HepG2 (cell line): ENCODE measurements around the gene TRPT1. TPM values are rescaled to one million over a fixed set of nuclear protein-coding genes. Genes with fewer than 3 reads are reported as not detected.

ENCODE experiments used
- FOXC1 ChIP-seq: sonication (generic); formaldehyde crosslinking; IDR thresholded peaks from 2 replicates; pipeline ENCODE4 v1.8.0; 2022; ENCODE audit warnings: mild to moderate bottlenecking, missing genetic modification reagents, borderline replicate concordance
- FOXP1 ChIP-seq, 2 experiments: fragments of 450-650 bp in 1 of 2; IDR thresholded peaks; 2 replicates each; pipeline ENCODE4 v1.6.1; 2017 to 2018; ENCODE audit warnings: antibody characterized with exemption in 1 of 2
- TAF15 ChIP-seq: fragments of 200-400 bp; formaldehyde crosslinking; IDR thresholded peaks from one replicate; pipeline ENCODE4 v1.6.1; 2018; ENCODE audit warnings: mild to moderate bottlenecking, low read depth, low read length; ENCODE audit not compliant: poor library complexity, severe bottlenecking
- ZBTB20 ChIP-seq: sonication (generic); formaldehyde crosslinking; IDR thresholded peaks from 2 replicates; pipeline ENCODE4 v1.8.1; 2023; ENCODE audit warnings: missing genetic modification reagents, low read depth, mild to moderate bottlenecking, borderline replicate concordance
- ZNF10 ChIP-seq: sonication (generic); formaldehyde crosslinking; IDR thresholded peaks from 2 replicates; pipeline ENCODE4 v1.4.0; 2020; ENCODE audit warnings: mild to moderate bottlenecking, low read depth, missing genetic modification reagents, borderline replicate concordance
- ZNF205 ChIP-seq: IDR thresholded peaks from 2 replicates; pipeline ENCODE4 v1.6.1; 2018; ENCODE audit warnings: missing biosample characterization, missing genetic modification reagents
- ZNF232 ChIP-seq: sonication (generic); formaldehyde crosslinking; IDR thresholded peaks from 2 replicates; pipeline ENCODE4 v1.4.0; 2020; ENCODE audit warnings: missing genetic modification reagents, borderline replicate concordance
- ZNF280B ChIP-seq: sonication (generic); formaldehyde crosslinking; IDR thresholded peaks from 2 replicates; pipeline ENCODE4 v1.5.0; 2020; ENCODE audit warnings: missing genetic modification reagents, mild to moderate bottlenecking, borderline replicate concordance
- ZNF589 ChIP-seq: sonication (generic); formaldehyde crosslinking; conservative IDR thresholded peaks from 2 replicates; pipeline ENCODE4 v1.8.0; 2022; ENCODE audit warnings: mild to moderate bottlenecking, moderate library complexity, missing genetic modification reagents
- ZNF652 ChIP-seq: IDR thresholded peaks from 2 replicates; pipeline ENCODE4 v1.6.1; 2016; ENCODE audit warnings: low read depth, borderline replicate concordance
- ZNF740 ChIP-seq: sonication (generic); formaldehyde crosslinking; IDR thresholded peaks from 2 replicates; pipeline ENCODE4 v1.4.0; 2020; ENCODE audit warnings: missing genetic modification reagents
- ZNF883 ChIP-seq: sonication (generic); formaldehyde crosslinking; IDR thresholded peaks from 2 replicates; pipeline ENCODE4 v1.5.1; 2020; ENCODE audit warnings: mild to moderate bottlenecking, missing genetic modification reagents; ENCODE audit errors: not compliant biosample characterization
- ZSCAN29 ChIP-seq: sonication (generic); formaldehyde crosslinking; conservative IDR thresholded peaks from 2 replicates; pipeline ENCODE4 v1.4.0; 2020; ENCODE audit warnings: mild to moderate bottlenecking, missing genetic modification reagents
- polyA plus RNA-seq, 8 experiments: library from polyadenylated mRNA; depleted of rRNA in 3 of 8; stranded (reverse) in 7 of 8; unstranded in 1 of 8; fragments of >200 nt; fragmentation: Illumina TruSeq in 4 of 8; extraction: Trizol in 4 of 8; gene quantifications; 2 replicates each; pipeline versions ENCODE4 v1.2.1 to v1.2.3, GENCODE V29; 2011 to 2016; ENCODE audit warnings: low read depth in 4 of 8, missing spikeins in 1 of 8, mixed read lengths in 1 of 8; ENCODE audit not compliant: insufficient read depth in 1 of 8
- total RNA-seq, 5 experiments: library from RNA; depleted of rRNA; stranded (reverse); fragments of >200 nt; fragmentation: Illumina TruSeq; extraction: Trizol; gene quantifications; 2 replicates each; pipeline ENCODE4 v1.2.3, GENCODE V29; 2016; ENCODE audit warnings: low read depth in 1 of 5
- TF ChIP-seq, protein P1 (sequence below): sonication (generic); formaldehyde crosslinking; IDR thresholded peaks from 2 replicates; pipeline ENCODE4 v1.8.0; 2022; ENCODE audit warnings: mild to moderate bottlenecking, missing genetic modification reagents, moderate library complexity
- TF ChIP-seq, protein P2 (sequence below), 2 experiments: IDR thresholded peaks; 2 replicates each; pipeline ENCODE4 v1.6.1; 2011 to 2012; ENCODE audit warnings: low read length in 2 of 2, borderline replicate concordance in 1 of 2, low read depth in 1 of 2, mild to moderate bottlenecking in 1 of 2, moderate library complexity in 1 of 2
- TF ChIP-seq, protein P3 (sequence below): sonication (generic); formaldehyde crosslinking; IDR thresholded peaks from 2 replicates; pipeline ENCODE4 v1.5.0; 2020; ENCODE audit warnings: mild to moderate bottlenecking, missing genetic modification reagents

TRPT1 gene
- total and polyA plus RNA-seq, 2 of the 13 experiments (the other 11 are each of a cell fraction or from before 2014, with no cell fraction given): 24.8 to 40.7 TPM

- TF ChIP-seq, protein P1, sequence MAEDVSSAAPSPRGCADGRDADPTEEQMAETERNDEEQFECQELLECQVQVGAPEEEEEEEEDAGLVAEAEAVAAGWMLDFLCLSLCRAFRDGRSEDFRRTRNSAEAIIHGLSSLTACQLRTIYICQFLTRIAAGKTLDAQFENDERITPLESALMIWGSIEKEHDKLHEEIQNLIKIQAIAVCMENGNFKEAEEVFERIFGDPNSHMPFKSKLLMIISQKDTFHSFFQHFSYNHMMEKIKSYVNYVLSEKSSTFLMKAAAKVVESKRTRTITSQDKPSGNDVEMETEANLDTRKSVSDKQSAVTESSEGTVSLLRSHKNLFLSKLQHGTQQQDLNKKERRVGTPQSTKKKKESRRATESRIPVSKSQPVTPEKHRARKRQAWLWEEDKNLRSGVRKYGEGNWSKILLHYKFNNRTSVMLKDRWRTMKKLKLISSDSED (CRISPR knock-in tag): no peak
- TF ChIP-seq ZBTB20 (CRISPR knock-in tag): no peak
- TF ChIP-seq ZNF652 (CRISPR knock-in tag): no peak
- TF ChIP-seq FOXC1 (CRISPR knock-in tag): no peak
- no peak for TF ChIP-seq ZNF740 (CRISPR knock-in tag)
- no peak for TF ChIP-seq FOXP1 (IDR thresholded peaks at IDR 0.05)
- TF ChIP-seq FOXP1 (CRISPR knock-in tag; IDR thresholded peaks at IDR 0.05): no peak
- TF ChIP-seq TAF15: no peak
- TF ChIP-seq ZSCAN29 (CRISPR knock-in tag): no peak
- no peak for TF ChIP-seq ZNF280B (CRISPR knock-in tag)
- TF ChIP-seq ZNF589: no peak
- TF ChIP-seq ZNF205 (CRISPR knock-in tag): no peak
- TF ChIP-seq ZNF883 (CRISPR knock-in tag): no peak
- TF ChIP-seq, protein P2, sequence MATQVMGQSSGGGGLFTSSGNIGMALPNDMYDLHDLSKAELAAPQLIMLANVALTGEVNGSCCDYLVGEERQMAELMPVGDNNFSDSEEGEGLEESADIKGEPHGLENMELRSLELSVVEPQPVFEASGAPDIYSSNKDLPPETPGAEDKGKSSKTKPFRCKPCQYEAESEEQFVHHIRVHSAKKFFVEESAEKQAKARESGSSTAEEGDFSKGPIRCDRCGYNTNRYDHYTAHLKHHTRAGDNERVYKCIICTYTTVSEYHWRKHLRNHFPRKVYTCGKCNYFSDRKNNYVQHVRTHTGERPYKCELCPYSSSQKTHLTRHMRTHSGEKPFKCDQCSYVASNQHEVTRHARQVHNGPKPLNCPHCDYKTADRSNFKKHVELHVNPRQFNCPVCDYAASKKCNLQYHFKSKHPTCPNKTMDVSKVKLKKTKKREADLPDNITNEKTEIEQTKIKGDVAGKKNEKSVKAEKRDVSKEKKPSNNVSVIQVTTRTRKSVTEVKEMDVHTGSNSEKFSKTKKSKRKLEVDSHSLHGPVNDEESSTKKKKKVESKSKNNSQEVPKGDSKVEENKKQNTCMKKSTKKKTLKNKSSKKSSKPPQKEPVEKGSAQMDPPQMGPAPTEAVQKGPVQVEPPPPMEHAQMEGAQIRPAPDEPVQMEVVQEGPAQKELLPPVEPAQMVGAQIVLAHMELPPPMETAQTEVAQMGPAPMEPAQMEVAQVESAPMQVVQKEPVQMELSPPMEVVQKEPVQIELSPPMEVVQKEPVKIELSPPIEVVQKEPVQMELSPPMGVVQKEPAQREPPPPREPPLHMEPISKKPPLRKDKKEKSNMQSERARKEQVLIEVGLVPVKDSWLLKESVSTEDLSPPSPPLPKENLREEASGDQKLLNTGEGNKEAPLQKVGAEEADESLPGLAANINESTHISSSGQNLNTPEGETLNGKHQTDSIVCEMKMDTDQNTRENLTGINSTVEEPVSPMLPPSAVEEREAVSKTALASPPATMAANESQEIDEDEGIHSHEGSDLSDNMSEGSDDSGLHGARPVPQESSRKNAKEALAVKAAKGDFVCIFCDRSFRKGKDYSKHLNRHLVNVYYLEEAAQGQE (IDR thresholded peaks at IDR 0.05; ENCODE audit: borderline replicate concordance in 1 of 2, low read depth in 1 of 2, low read length in 2 of 2): no peak
- TF ChIP-seq, protein P3, sequence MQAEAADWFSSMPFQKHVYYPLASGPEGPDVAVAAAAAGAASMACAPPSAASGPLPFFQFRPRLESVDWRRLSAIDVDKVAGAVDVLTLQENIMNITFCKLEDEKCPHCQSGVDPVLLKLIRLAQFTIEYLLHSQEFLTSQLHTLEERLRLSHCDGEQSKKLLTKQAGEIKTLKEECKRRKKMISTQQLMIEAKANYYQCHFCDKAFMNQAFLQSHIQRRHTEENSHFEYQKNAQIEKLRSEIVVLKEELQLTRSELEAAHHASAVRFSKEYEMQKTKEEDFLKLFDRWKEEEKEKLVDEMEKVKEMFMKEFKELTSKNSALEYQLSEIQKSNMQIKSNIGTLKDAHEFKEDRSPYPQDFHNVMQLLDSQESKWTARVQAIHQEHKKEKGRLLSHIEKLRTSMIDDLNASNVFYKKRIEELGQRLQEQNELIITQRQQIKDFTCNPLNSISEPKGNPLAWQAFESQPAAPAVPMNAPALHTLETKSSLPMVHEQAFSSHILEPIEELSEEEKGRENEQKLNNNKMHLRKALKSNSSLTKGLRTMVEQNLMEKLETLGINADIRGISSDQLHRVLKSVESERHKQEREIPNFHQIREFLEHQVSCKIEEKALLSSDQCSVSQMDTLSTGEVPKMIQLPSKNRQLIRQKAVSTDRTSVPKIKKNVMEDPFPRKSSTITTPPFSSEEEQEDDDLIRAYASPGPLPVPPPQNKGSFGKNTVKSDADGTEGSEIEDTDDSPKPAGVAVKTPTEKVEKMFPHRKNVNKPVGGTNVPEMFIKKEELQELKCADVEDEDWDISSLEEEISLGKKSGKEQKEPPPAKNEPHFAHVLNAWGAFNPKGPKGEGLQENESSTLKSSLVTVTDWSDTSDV (CRISPR knock-in tag): no peak
- no peak for TF ChIP-seq ZNF232 (CRISPR knock-in tag)
- TF ChIP-seq ZNF10 (CRISPR knock-in tag): no peak
Observed at GRCh38 chr11:64181506-64182411, 44.2 kb downstream of the TRPT1 start (continued).
